HEK293 (cell line): Measurements from ENCODE around the gene SNX33.

ENCODE experiments used
- BCL11A ChIP-seq: fragments of 450-650 bp; formaldehyde crosslinking; IDR thresholded peaks from 2 replicates; pipeline ENCODE4 v1.5.1; 2016; ENCODE audit warnings: low read depth, missing biosample characterization, missing genetic modification characterization
- GFI1B ChIP-seq: fragments of 450-650 bp; formaldehyde crosslinking; IDR thresholded peaks from 2 replicates; pipeline ENCODE4 v1.5.1; 2016; ENCODE audit warnings: missing biosample characterization, missing genetic modification characterization
- GLIS2 ChIP-seq: fragments of 450-650 bp; formaldehyde crosslinking; IDR thresholded peaks from 2 replicates; pipeline ENCODE4 v1.5.1; 2016; ENCODE audit warnings: missing biosample characterization, missing genetic modification characterization
- HOXD13 ChIP-seq: sonication (generic); formaldehyde crosslinking; IDR thresholded peaks from 2 replicates; pipeline ENCODE4 v1.8.0; 2022; ENCODE audit warnings: missing genetic modification reagents, borderline replicate concordance
- OSR2 ChIP-seq: fragments of 450-650 bp; formaldehyde crosslinking; IDR thresholded peaks from 2 replicates; pipeline ENCODE4 v1.5.1; 2016; ENCODE audit warnings: missing biosample characterization, missing genetic modification characterization
- PRDM10 ChIP-seq: fragments of 450-650 bp; formaldehyde crosslinking; IDR thresholded peaks from 2 replicates; pipeline ENCODE4 v1.5.1; 2016; ENCODE audit warnings: missing biosample characterization, missing genetic modification characterization
- PRDM6 ChIP-seq: fragments of 450-650 bp; formaldehyde crosslinking; IDR thresholded peaks from 2 replicates; pipeline ENCODE4 v1.5.1; 2017; ENCODE audit warnings: missing biosample characterization, missing genetic modification characterization
- SCRT1 ChIP-seq: fragments of 450-650 bp; formaldehyde crosslinking; IDR thresholded peaks from 2 replicates; pipeline ENCODE4 v1.5.1; 2016; ENCODE audit warnings: missing biosample characterization, missing genetic modification characterization, borderline replicate concordance
- ZBTB21 ChIP-seq: fragments of 450-650 bp; formaldehyde crosslinking; IDR thresholded peaks from 2 replicates; pipeline ENCODE4 v1.5.1; 2017; ENCODE audit warnings: missing biosample characterization, missing genetic modification characterization
- ZBTB8A ChIP-seq: fragments of 450-650 bp; formaldehyde crosslinking; IDR thresholded peaks from 2 replicates; pipeline ENCODE4 v1.5.1; 2016; ENCODE audit warnings: missing biosample characterization, missing genetic modification characterization
- ZFP41 ChIP-seq: fragments of 450-650 bp; formaldehyde crosslinking; IDR thresholded peaks from 2 replicates; pipeline ENCODE4 v1.5.1; 2016; ENCODE audit warnings: missing biosample characterization, missing genetic modification characterization, borderline replicate concordance
- ZIC2 ChIP-seq: fragments of 450-650 bp; formaldehyde crosslinking; IDR thresholded peaks from 2 replicates; pipeline ENCODE4 v1.5.1; 2016; ENCODE audit warnings: missing biosample characterization, missing genetic modification characterization
- ZNF114 ChIP-seq: fragments of 450-650 bp; formaldehyde crosslinking; IDR thresholded peaks from 2 replicates; pipeline ENCODE4 v1.5.0; 2017; ENCODE audit warnings: missing biosample characterization, missing genetic modification characterization
- ZNF133 ChIP-seq: fragments of 450-650 bp; formaldehyde crosslinking; IDR thresholded peaks from 2 replicates; pipeline ENCODE4 v1.5.1; 2016; ENCODE audit warnings: missing biosample characterization, missing genetic modification characterization
- ZNF169 ChIP-seq: fragments of 450-650 bp; formaldehyde crosslinking; IDR thresholded peaks from 2 replicates; pipeline ENCODE4 v1.5.1; 2016; ENCODE audit warnings: missing biosample characterization, missing genetic modification characterization
- ZNF223 ChIP-seq: fragments of 450-650 bp; formaldehyde crosslinking; IDR thresholded peaks from 2 replicates; pipeline ENCODE4 v1.5.1; 2016; ENCODE audit warnings: missing biosample characterization, missing genetic modification characterization
- ZNF23 ChIP-seq: fragments of 450-650 bp; formaldehyde crosslinking; IDR thresholded peaks from 2 replicates; pipeline ENCODE4 v1.5.1; 2016; ENCODE audit warnings: missing biosample characterization, missing genetic modification characterization, borderline replicate concordance
- ZNF24 ChIP-seq: fragments of 450-650 bp; formaldehyde crosslinking; IDR thresholded peaks from 2 replicates; pipeline ENCODE4 v1.5.1; 2016; ENCODE audit warnings: missing biosample characterization, missing genetic modification characterization
- ZNF274 ChIP-seq, 2 experiments: fragments of 200-500 bp in 1 of 2; fragments of 450-650 bp in 1 of 2; sonication (Bioruptor generic) in 1 of 2; formaldehyde crosslinking in 1 of 2; IDR thresholded peaks; 2 replicates each; pipeline versions ENCODE4 v1.5.1 to v1.6.1; 2014 to 2016; ENCODE audit warnings: borderline replicate concordance in 1 of 2, inconsistent platforms in 1 of 2, low read length in 1 of 2, missing biosample characterization in 1 of 2, missing genetic modification characterization in 1 of 2
- ZNF302 ChIP-seq: fragments of 450-650 bp; formaldehyde crosslinking; IDR thresholded peaks from 2 replicates; pipeline ENCODE4 v1.5.1; 2016; ENCODE audit warnings: missing biosample characterization, missing genetic modification characterization, low read depth
- ZNF324 ChIP-seq: fragments of 450-650 bp; formaldehyde crosslinking; IDR thresholded peaks from 2 replicates; pipeline ENCODE4 v1.5.1; 2016; ENCODE audit warnings: missing biosample characterization, missing genetic modification characterization
- ZNF354C ChIP-seq: fragments of 450-650 bp; formaldehyde crosslinking; IDR thresholded peaks from 2 replicates; pipeline ENCODE4 v1.5.1; 2016; ENCODE audit warnings: missing biosample characterization, missing genetic modification characterization, low read depth, borderline replicate concordance
- ZNF426 ChIP-seq: fragments of 450-650 bp; formaldehyde crosslinking; IDR thresholded peaks from 2 replicates; pipeline ENCODE4 v1.5.1; 2017; ENCODE audit warnings: missing biosample characterization, missing genetic modification characterization, mild to moderate bottlenecking, inconsistent platforms, moderate library complexity
- ZNF548 ChIP-seq: fragments of 450-650 bp; formaldehyde crosslinking; IDR thresholded peaks from 2 replicates; pipeline ENCODE4 v1.5.1; 2016; ENCODE audit warnings: missing biosample characterization, missing genetic modification characterization
- ZNF571 ChIP-seq: fragments of 450-650 bp; formaldehyde crosslinking; IDR thresholded peaks from 2 replicates; pipeline ENCODE4 v1.5.0; 2017; ENCODE audit warnings: missing biosample characterization, missing genetic modification characterization
- ZNF623 ChIP-seq: fragments of 450-650 bp; formaldehyde crosslinking; IDR thresholded peaks from 2 replicates; pipeline ENCODE4 v1.5.1; 2016; ENCODE audit warnings: missing biosample characterization, missing genetic modification characterization
- ZNF670 ChIP-seq: fragments of 450-650 bp; formaldehyde crosslinking; IDR thresholded peaks from 2 replicates; pipeline ENCODE4 v1.5.1; 2016; ENCODE audit warnings: missing biosample characterization, missing genetic modification characterization, low read depth
- ZNF701 ChIP-seq: fragments of 450-650 bp; formaldehyde crosslinking; IDR thresholded peaks from 2 replicates; pipeline ENCODE4 v1.5.1; 2016; ENCODE audit warnings: missing biosample characterization, missing genetic modification characterization
- ZNF830 ChIP-seq: fragments of 450-650 bp; IDR thresholded peaks from 2 replicates; pipeline ENCODE4 v1.5.0; 2018; ENCODE audit warnings: missing biosample characterization, missing genetic modification characterization, low read depth, mild to moderate bottlenecking, moderate library complexity
- ZSCAN16 ChIP-seq: fragments of 450-650 bp; formaldehyde crosslinking; IDR thresholded peaks from 2 replicates; pipeline ENCODE4 v1.5.1; 2016; ENCODE audit warnings: missing biosample characterization, missing genetic modification characterization
- TF ChIP-seq, protein P1 (sequence below): fragments of 450-650 bp; formaldehyde crosslinking; IDR thresholded peaks from 2 replicates; pipeline ENCODE4; 2016; ENCODE audit warnings: missing biosample characterization, missing genetic modification characterization
- TF ChIP-seq, protein P2 (sequence below): fragments of 450-650 bp; formaldehyde crosslinking; IDR thresholded peaks from 2 replicates; pipeline ENCODE4 v1.5.1; 2016; ENCODE audit warnings: missing biosample characterization, missing genetic modification characterization

SNX33 gene

GRCh38 chr15:75639709-75640482 lies 7.8 kb upstream of the SNX33 start, which contains the start of gene IMP3 (continued):
- TF ChIP-seq ZNF354C (tag by site-specific recombination), result no peak
- no peak for TF ChIP-seq ZFP41 (tag by site-specific recombination)
- TF ChIP-seq, protein P1, sequence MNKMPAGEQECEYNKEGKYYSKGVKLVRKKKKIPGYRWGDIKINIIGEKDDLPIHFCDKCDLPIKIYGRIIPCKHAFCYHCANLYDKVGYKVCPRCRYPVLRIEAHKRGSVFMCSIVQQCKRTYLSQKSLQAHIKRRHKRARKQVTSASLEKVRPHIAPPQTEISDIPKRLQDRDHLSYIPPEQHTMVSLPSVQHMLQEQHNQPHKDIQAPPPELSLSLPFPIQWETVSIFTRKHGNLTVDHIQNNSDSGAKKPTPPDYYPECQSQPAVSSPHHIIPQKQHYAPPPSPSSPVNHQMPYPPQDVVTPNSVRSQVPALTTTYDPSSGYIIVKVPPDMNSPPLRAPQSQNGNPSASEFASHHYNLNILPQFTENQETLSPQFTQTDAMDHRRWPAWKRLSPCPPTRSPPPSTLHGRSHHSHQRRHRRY, result 0 out of 2 replicates have a peak, but pooled peaks have one; percentile 71
- no peak for TF ChIP-seq ZNF274 (IDR thresholded peaks at IDR 0.05; ENCODE audit: low read length)
- TF ChIP-seq ZNF274 (tag by site-specific recombination; IDR thresholded peaks at IDR 0.05; ENCODE audit: borderline replicate concordance), result no peak
- peak; percentile 51; the same call in 1 of the 2 replicates for TF ChIP-seq OSR2 (tag by site-specific recombination)
- no peak; the same call in 1 of the 2 replicates for TF ChIP-seq ZNF169 (tag by site-specific recombination)
- TF ChIP-seq ZNF24 (tag by site-specific recombination), result 0 out of 2 replicates have a peak, but pooled peaks have one; percentile 46
- TF ChIP-seq ZSCAN16 (tag by site-specific recombination), result 0 out of 2 replicates have a peak, but pooled peaks have one; percentile 20
- TF ChIP-seq ZNF114 (tag by site-specific recombination), result no peak
- TF ChIP-seq ZNF571, result no peak
- no peak for TF ChIP-seq GFI1B (tag by site-specific recombination)
- TF ChIP-seq PRDM6 (tag by site-specific recombination), result no peak
- no peak for TF ChIP-seq ZNF302 (tag by site-specific recombination)
- TF ChIP-seq ZIC2 (tag by site-specific recombination), result peak; percentile 34; the same call in 1 of the 2 replicates
- TF ChIP-seq ZNF223 (tag by site-specific recombination), result no peak
- TF ChIP-seq SCRT1 (tag by site-specific recombination), result no peak
- no peak for TF ChIP-seq ZNF623 (tag by site-specific recombination)
- TF ChIP-seq BCL11A, result peak; percentile 69; the same call in 1 of the 2 replicates
- TF ChIP-seq ZNF830 (tag by site-specific recombination), result no peak
- no peak for TF ChIP-seq ZNF133 (tag by site-specific recombination)
- peak; percentile 21; the same call in 1 of the 2 replicates for TF ChIP-seq ZNF324 (tag by site-specific recombination)
- no peak for TF ChIP-seq HOXD13 (CRISPR knock-in tag)
- no peak for TF ChIP-seq ZNF701 (tag by site-specific recombination)
- no peak for TF ChIP-seq ZNF426 (tag by site-specific recombination)
- TF ChIP-seq PRDM10, result 0 out of 2 replicates have a peak, but pooled peaks have one; percentile 39
- TF ChIP-seq GLIS2, result peak; percentile 97
- TF ChIP-seq ZBTB21 (tag by site-specific recombination), result no peak; the same call in 1 of the 2 replicates
- no peak; the same call in 1 of the 2 replicates for TF ChIP-seq ZNF23
- 0 out of 2 replicates have a peak, but pooled peaks have one; percentile 11 for TF ChIP-seq ZBTB8A (tag by site-specific recombination)
- TF ChIP-seq, protein P2, sequence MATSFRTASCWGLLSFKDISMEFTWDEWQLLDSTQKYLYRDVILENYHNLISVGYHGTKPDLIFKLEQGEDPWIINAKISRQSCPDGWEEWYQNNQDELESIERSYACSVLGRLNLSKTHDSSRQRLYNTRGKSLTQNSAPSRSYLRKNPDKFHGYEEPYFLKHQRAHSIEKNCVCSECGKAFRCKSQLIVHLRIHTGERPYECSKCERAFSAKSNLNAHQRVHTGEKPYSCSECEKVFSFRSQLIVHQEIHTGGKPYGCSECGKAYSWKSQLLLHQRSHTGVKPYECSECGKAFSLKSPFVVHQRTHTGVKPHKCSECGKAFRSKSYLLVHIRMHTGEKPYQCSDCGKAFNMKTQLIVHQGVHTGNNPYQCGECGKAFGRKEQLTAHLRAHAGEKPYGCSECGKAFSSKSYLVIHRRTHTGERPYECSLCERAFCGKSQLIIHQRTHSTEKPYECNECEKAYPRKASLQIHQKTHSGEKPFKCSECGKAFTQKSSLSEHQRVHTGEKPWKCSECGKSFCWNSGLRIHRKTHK (tag by site-specific recombination), result no peak
- no peak for TF ChIP-seq ZNF670 (tag by site-specific recombination)
- TF ChIP-seq ZNF548 (tag by site-specific recombination), result no peak
